Astrocyte (in vitro differentiated cells and primary cell): ENCODE measurements around the gene C19orf73. TPM values are rescaled to one million over a fixed set of nuclear protein-coding genes. Genes with fewer than 3 reads are reported as not detected.
A peak's percentile ranks its signal among the peaks of the same experiment; 100 is the strongest.

ENCODE experiments used
- DNase-seq: peaks from one replicate; pipeline ENCODE4 v3.0.0-alpha.2; 2010; ENCODE audit warnings: low read depth
- FAIRE-seq: peaks from 2 replicates; lab custom pipeline; 2011; peaks lifted over from hg19 to GRCh38; lab: Jason Lieb, UNC
- H2AFZ ChIP-seq: 2 replicates; pipeline ENCODE4 v1.6.0; 2012; ENCODE audit warnings: low read depth, low read length, inconsistent platforms
- H3K27ac ChIP-seq: 2 replicates; pipeline ENCODE4 v1.5.1; 2011; ENCODE audit warnings: low read depth, low read length, inconsistent platforms
- H3K27me3 ChIP-seq: 2 replicates; pipeline ENCODE4 v1.6.0; 2011; ENCODE audit warnings: low read length, inconsistent platforms; ENCODE audit not compliant: insufficient read depth
- H3K36me3 ChIP-seq: 2 replicates; pipeline ENCODE4 v1.5.1; 2011; ENCODE audit warnings: low read length, inconsistent platforms; ENCODE audit not compliant: insufficient read depth
- H3K4me1 ChIP-seq: 2 replicates; pipeline ENCODE4 v1.5.1; 2011; ENCODE audit warnings: low read length, inconsistent platforms; ENCODE audit not compliant: insufficient read depth
- H3K4me2 ChIP-seq: 2 replicates; pipeline ENCODE4 v1.6.0; 2012; ENCODE audit warnings: low read length, inconsistent platforms
- H3K4me3 ChIP-seq: 2 replicates; pipeline ENCODE4 v1.5.1; 2011; ENCODE audit warnings: low read depth, mild to moderate bottlenecking, low read length, inconsistent platforms; ENCODE audit not compliant: insufficient read depth
- H3K79me2 ChIP-seq: 2 replicates; pipeline ENCODE4 v1.6.0; 2012; ENCODE audit warnings: mild to moderate bottlenecking, low read length, inconsistent platforms; ENCODE audit not compliant: insufficient read depth
- H3K9ac ChIP-seq: 2 replicates; pipeline ENCODE4 v1.6.0; 2012; ENCODE audit warnings: mild to moderate bottlenecking, low read length, inconsistent platforms
- H3K9me3 ChIP-seq: 2 replicates; pipeline ENCODE4 v1.5.1; 2012; ENCODE audit warnings: low read depth, mild to moderate bottlenecking, low read length, inconsistent platforms; ENCODE audit not compliant: insufficient read depth
- H4K20me1 ChIP-seq: 2 replicates; pipeline ENCODE4 v1.6.0; 2012; ENCODE audit warnings: low read length, inconsistent platforms; ENCODE audit not compliant: insufficient read depth
- H3K27ac Mint-ChIP-seq: one replicate; pipeline ENCODE4 v1.8.0; 2021; ENCODE audit warnings: mild to moderate bottlenecking, mixed read lengths; ENCODE audit not compliant: unreplicated experiment
- H3K27me3 Mint-ChIP-seq: one replicate; pipeline ENCODE4 v1.8.0; 2021; ENCODE audit warnings: low read depth, mixed read lengths; ENCODE audit not compliant: unreplicated experiment
- H3K36me3 Mint-ChIP-seq: one replicate; pipeline ENCODE4 v1.8.0; 2021; ENCODE audit warnings: low read depth, mixed read lengths; ENCODE audit not compliant: unreplicated experiment
- H3K4me1 Mint-ChIP-seq: one replicate; pipeline ENCODE4 v1.8.0; 2021; ENCODE audit warnings: low read depth, mixed read lengths; ENCODE audit not compliant: unreplicated experiment
- H3K4me3 Mint-ChIP-seq: one replicate; pipeline ENCODE4 v1.8.0; 2021; ENCODE audit warnings: mild to moderate bottlenecking, moderate library complexity, mixed read lengths; ENCODE audit not compliant: unreplicated experiment
- H3K9me3 Mint-ChIP-seq: one replicate; pipeline ENCODE4 v1.8.0; 2021; ENCODE audit warnings: mild to moderate bottlenecking, mixed read lengths; ENCODE audit not compliant: unreplicated experiment
- EZH2 ChIP-seq: IDR thresholded peaks from 2 replicates; pipeline ENCODE4 v1.6.1; 2012; ENCODE audit warnings: mild to moderate bottlenecking, low read length, inconsistent platforms; ENCODE audit not compliant: insufficient read depth
- total RNA-seq: library from RNA; stranded (reverse); gene quantifications from 2 replicates; pipeline ENCODE4 v1.2.1, GENCODE V29; 2021
- TF ChIP-seq, protein P1 (sequence below): IDR thresholded peaks from 2 replicates; pipeline ENCODE4 v1.5.1; 2011; ENCODE audit warnings: low read depth, mild to moderate bottlenecking, inconsistent platforms, low read length, moderate library complexity; ENCODE audit not compliant: insufficient read depth

The C19orf73 gene
- total RNA-seq, 1 donor from 2014 or later = 0.73 TPM

DNA sequence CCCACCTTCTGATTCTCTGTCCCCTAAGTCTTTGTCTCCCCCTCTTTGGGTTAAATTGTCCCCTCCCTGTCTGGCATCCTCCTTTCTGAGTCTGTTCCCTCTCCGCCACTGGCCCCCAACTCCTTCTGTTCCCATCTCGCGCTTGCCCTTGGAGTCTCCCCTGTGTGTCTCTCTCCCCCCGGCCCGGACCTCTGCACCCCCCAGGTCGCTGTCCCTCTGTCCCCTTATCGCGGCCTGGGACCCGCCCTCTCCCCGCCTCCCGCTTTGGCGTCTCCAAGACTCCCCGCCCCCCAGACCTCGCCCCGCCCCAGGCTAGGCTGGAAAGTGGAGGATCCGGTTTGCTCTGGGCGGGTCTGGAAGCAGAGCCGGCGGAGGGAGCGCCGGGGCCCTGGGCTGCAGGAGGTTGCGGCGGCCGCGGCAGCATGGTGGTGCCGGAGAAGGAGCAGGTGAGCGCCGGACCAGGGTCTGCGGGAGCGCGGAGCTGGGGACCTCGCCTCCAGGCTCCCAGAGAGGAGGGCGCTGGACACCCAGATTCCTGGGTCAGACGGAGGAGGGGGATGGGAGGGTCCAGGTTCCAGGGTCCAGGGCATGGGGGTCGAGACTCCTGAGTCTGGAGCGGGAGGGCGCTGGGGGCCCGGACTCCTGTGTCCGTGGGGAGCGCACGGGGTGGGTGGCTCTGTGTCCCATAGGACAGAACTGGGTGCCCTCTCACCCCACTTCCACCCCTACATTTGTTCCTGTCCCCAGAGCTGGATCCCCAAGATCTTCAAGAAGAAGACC lies 38.7 kb upstream of the C19orf73 start, which contains the start of gene TRPM4:
Gene TRPM4, plus strand, starts transcription at position 348 of the 780 bp plus-strand sequence. Its CDS starts 75 bp downstream, at position 423.
- Histone ChIP-seq H3K4me2 (peak within 1 kb of the TSS; percentile 99), H3K9me3 (no peaks in the 10 kb centered on the region), H3K79me2 (peaks cover 11% of the 10 kb centered on the region), H2AFZ (peak within 1 kb of the TSS; percentile 69), H3K4me1 (peaks cover 16% of the 10 kb centered on the region), H3K9ac (peak within 1 kb of the TSS; percentile 89), H4K20me1 (peaks cover 36% of the 10 kb centered on the region), H3K27ac (peak within 1 kb of the TSS; percentile 53), H3K4me3 (peak within 1 kb of the TSS; percentile 83), H3K36me3 (no peaks in the 10 kb centered on the region), H3K27me3 (peaks cover 2% of the 10 kb centered on the region)
- Mint-ChIP-seq H3K27ac (peak within 1 kb of the TSS; percentile 47), H3K4me3 (peak within 1 kb of the TSS; percentile 95), H3K4me1 (no peaks in the 10 kb centered on the region), H3K36me3 (peaks cover 18% of the 10 kb centered on the region), H3K9me3 (peaks cover 18% of the 10 kb centered on the region), H3K27me3 (peaks cover 29% of the 10 kb centered on the region)
- DNase-seq (peak; percentile 46), FAIRE-seq (no peak)
- TF ChIP-seq, protein P1, sequence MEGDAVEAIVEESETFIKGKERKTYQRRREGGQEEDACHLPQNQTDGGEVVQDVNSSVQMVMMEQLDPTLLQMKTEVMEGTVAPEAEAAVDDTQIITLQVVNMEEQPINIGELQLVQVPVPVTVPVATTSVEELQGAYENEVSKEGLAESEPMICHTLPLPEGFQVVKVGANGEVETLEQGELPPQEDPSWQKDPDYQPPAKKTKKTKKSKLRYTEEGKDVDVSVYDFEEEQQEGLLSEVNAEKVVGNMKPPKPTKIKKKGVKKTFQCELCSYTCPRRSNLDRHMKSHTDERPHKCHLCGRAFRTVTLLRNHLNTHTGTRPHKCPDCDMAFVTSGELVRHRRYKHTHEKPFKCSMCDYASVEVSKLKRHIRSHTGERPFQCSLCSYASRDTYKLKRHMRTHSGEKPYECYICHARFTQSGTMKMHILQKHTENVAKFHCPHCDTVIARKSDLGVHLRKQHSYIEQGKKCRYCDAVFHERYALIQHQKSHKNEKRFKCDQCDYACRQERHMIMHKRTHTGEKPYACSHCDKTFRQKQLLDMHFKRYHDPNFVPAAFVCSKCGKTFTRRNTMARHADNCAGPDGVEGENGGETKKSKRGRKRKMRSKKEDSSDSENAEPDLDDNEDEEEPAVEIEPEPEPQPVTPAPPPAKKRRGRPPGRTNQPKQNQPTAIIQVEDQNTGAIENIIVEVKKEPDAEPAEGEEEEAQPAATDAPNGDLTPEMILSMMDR = no peak
- TF ChIP-seq EZH2 = no peak

DNA sequence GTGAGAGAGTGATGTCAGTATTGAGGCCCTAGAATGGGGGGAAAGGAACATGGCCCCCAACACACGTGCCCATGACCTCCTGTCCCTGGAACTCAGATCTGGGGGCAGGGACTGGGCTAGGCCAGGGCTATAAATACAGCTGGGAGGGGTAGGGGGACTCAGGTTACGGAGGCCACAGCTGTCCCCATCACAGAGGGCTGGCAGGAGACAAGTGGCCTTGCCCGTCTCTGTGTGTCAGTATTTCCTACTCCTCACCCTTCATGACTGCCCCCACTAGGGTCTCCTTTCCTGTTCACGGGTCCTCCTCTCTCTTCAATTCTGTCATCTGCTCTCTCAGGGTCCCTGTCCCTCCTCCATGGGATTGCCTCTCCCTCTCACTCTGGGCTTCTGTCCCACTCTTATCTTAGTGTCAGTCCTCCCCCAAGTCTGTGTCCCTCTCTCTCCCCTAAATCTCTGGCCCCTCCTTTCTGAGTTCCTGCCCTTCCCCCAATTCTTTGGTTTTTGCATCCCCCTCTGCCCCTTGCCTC lies 36.9 kb upstream of the C19orf73 start:
- Histone ChIP-seq H3K9ac (no peak overlapping the region), H2AFZ (no peak overlapping the region), H3K36me3 (no peaks in the 10 kb centered on the region), H3K4me1 (peaks cover 10% of the 10 kb centered on the region), H4K20me1 (peaks cover 23% of the 10 kb centered on the region), H3K4me3 (no peak overlapping the region), H3K79me2 (peaks cover 11% of the 10 kb centered on the region), H3K27me3 (peaks cover 2% of the 10 kb centered on the region), H3K27ac (no peak overlapping the region), H3K4me2 (no peak overlapping the region), H3K9me3 (no peaks in the 10 kb centered on the region)
- H3K4me1 Mint-ChIP-seq = no peaks in the 10 kb centered on the region
- peaks cover 13% of the 10 kb centered on the region for H3K36me3 Mint-ChIP-seq
- peak overlapping the region; percentile 27 for H3K4me3 Mint-ChIP-seq
- peaks cover 19% of the 10 kb centered on the region for H3K9me3 Mint-ChIP-seq
- peak overlapping the region; percentile 73 for H3K27ac Mint-ChIP-seq
- DNase-seq (no peak), FAIRE-seq (no peak)
- H3K27me3 Mint-ChIP-seq = peaks cover 36% of the 10 kb centered on the region
- TF ChIP-seq, protein P1 = no peak
- TF ChIP-seq EZH2 = no peak
